BLaER1 treated with 17β-estradiol and CSF1 and Interleukin-3, amounts not matched to agents 10 nM and 100 nM (cell line): ENCODE measurements around the gene PTX4.

ENCODE experiments used
- H3K27ac ChIP-seq, 11 experiments: shearing (Covaris generic); formaldehyde crosslinking; 2 replicates each; pipeline ENCODE4 v1.8.1; 2022
- H3K27me3 ChIP-seq, 11 experiments: shearing (Covaris generic); formaldehyde crosslinking; 2 replicates each; pipeline ENCODE4 v1.8.1; 2022
- H3K36me3 ChIP-seq, 11 experiments: shearing (Covaris generic); formaldehyde crosslinking; 2 replicates each; pipeline ENCODE4 v1.8.1; 2022
- H3K4me1 ChIP-seq, 10 experiments: shearing (Covaris generic); formaldehyde crosslinking; 2 replicates each; pipeline ENCODE4 v1.8.1; 2022
- H3K4me2 ChIP-seq, 11 experiments: shearing (Covaris generic); formaldehyde crosslinking; 2 replicates each; pipeline ENCODE4 v1.8.1; 2022
- H3K4me3 ChIP-seq, 10 experiments: shearing (Covaris generic); formaldehyde crosslinking; 2 replicates each; pipeline ENCODE4 v1.8.1; 2022
- H3K9ac ChIP-seq, 11 experiments: shearing (Covaris generic); formaldehyde crosslinking; 2 replicates each; pipeline ENCODE4 v1.8.1; 2022
- H3K9me3 ChIP-seq, 11 experiments: shearing (Covaris generic); formaldehyde crosslinking; replicated peaks in 1 of 11; 2 replicates each; pipeline ENCODE4 v1.8.1; 2022
- H4K20me1 ChIP-seq, 11 experiments: shearing (Covaris generic); formaldehyde crosslinking; 2 replicates each; pipeline ENCODE4 v1.8.1; 2022
- Cebpa-rat ChIP-seq, 11 experiments: shearing (Covaris generic); IDR thresholded peaks; 2 replicates each; pipeline ENCODE4 v1.8.1; 2022

Gene PTX4

DNA sequence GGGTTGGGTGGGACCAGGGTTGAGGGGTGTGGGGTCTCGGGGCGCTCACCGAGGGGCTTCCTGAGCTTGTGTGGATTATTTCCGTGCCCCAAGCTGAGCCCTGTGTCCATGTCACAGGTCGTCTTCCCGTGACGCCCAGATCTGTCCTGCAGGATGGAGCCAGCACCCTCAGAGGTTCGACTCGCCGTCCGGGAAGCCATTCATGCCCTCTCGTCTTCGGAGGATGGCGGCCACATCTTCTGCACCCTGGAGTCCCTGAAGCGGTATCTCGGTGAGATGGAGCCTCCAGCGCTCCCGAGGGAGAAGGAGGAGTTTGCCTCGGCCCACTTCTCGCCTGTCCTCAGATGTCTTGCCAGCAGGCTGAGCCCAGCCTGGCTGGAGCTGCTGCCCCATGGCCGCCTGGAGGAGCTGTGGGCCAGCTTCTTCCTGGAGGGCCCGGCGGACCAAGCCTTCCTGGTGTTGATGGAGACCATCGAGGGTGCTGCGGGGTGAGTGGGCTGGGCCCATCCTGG lies 5.4 kb upstream of the PTX4 start:
- Histone ChIP-seq H3K4me3 (peak overlapping the region; percentile 73 to 97 (median 90)), H3K4me1 (peaks cover 19 to 33% (median 30%) of the 10 kb centered on the region in 10 experiments), H3K9ac (peak overlapping the region; percentile 90 to 98 (median 97)), H4K20me1 (peaks cover 0 to 56% (median 44%) of the 10 kb centered on the region in 11 experiments; a peak in 17 of 22 replicates), H3K9me3 (no peaks in the 10 kb centered on the region), H3K27ac (peak overlapping the region in 9 of 11 experiments; percentile 87 to 97 (median 95); a peak in 18 of 22 replicates), H3K27me3 (no peaks in the 10 kb centered on the region), H3K4me2 (peak overlapping the region; percentile 82 to 100 (median 95)), H3K36me3 (peaks cover 44 to 50% (median 48%) of the 10 kb centered on the region in 11 experiments)
- TF ChIP-seq Cebpa-rat (IDR thresholded peaks at IDR 0.05), result no peak

- Histone ChIP-seq H4K20me1 (peaks cover 0 to 51% (median 40%) of the 10 kb centered on the region in 11 experiments; a peak in 17 of 22 replicates), H3K4me3 (peak overlapping the region; percentile 73 to 97 (median 90)), H3K36me3 (peaks cover 39 to 46% (median 44%) of the 10 kb centered on the region in 11 experiments; a peak in 21 of 22 replicates), H3K9ac (peak overlapping the region; percentile 90 to 98 (median 97)), H3K9me3 (no peaks in the 10 kb centered on the region), H3K4me2 (peak overlapping the region; percentile 82 to 100 (median 95)), H3K4me1 (peaks cover 19 to 34% (median 30%) of the 10 kb centered on the region in 10 experiments), H3K27me3 (no peaks in the 10 kb centered on the region), H3K27ac (peak overlapping the region; percentile 87 to 97 (median 95); a peak in 21 of 22 replicates)
- TF ChIP-seq Cebpa-rat (IDR thresholded peaks at IDR 0.05), result no peak
Observed at GRCh38 chr16:1493746-1494094, 5.0 kb upstream of the PTX4 start.

GRCh38 chr16:1492923-1493745 lies 4.4 kb upstream of the PTX4 start, which contains the start of gene TELO2:
Gene TELO2, plus strand, starts transcription at chr16:1493360. Its CDS starts 922 bp downstream, at chr16:1494282.
- Histone ChIP-seq H3K4me1 (peaks cover 19 to 34% (median 30%) of the 10 kb centered on the region in 10 experiments), H4K20me1 (peaks cover 0 to 46% (median 40%) of the 10 kb centered on the region in 11 experiments; a peak in 17 of 22 replicates)

GRCh38 chr16:1492082-1492922 lies 3.6 kb upstream of the PTX4 start:
- TF ChIP-seq Cebpa-rat (IDR thresholded peaks at IDR 0.05), result no peak
- H3K27ac ChIP-seq, result peak overlapping the region; percentile 87 to 97 (median 95)
- H3K27me3 ChIP-seq, result no peaks in the 10 kb centered on the region
- peaks cover 19 to 34% (median 30%) of the 10 kb centered on the region in 10 experiments for H3K4me1 ChIP-seq
- peak overlapping the region; percentile 73 to 97 (median 90); a peak in 19 of 20 replicates for H3K4me3 ChIP-seq
- peaks cover 0 to 37% (median 33%) of the 10 kb centered on the region in 11 experiments; a peak in 17 of 22 replicates for H4K20me1 ChIP-seq
- peak overlapping the region; percentile 90 to 98 (median 97) for H3K9ac ChIP-seq
- no peaks in the 10 kb centered on the region for H3K9me3 ChIP-seq
- H3K36me3 ChIP-seq, result peaks cover 26 to 32% (median 29%) of the 10 kb centered on the region in 11 experiments; a peak in 21 of 22 replicates
- H3K4me2 ChIP-seq, result peak overlapping the region; percentile 68 to 95 (median 82)

More at GRCh38 chr16:1492923-1493745, 4.4 kb upstream of the PTX4 start, which contains the start of gene TELO2:
- peaks cover 34 to 40% (median 38%) of the 10 kb centered on the region in 11 experiments; a peak in 21 of 22 replicates for H3K36me3 ChIP-seq
- peak within 1 kb of the TSS; percentile 90 to 98 (median 97) for H3K9ac ChIP-seq
- no peaks in the 10 kb centered on the region for H3K27me3 ChIP-seq
- H3K4me3 ChIP-seq, result peak within 1 kb of the TSS; percentile 73 to 97 (median 90)
- peak within 1 kb of the TSS; percentile 82 to 100 (median 95) for H3K4me2 ChIP-seq
- peak within 1 kb of the TSS; percentile 87 to 97 (median 95) for H3K27ac ChIP-seq
- H3K9me3 ChIP-seq, result no peaks in the 10 kb centered on the region
- no peak for TF ChIP-seq Cebpa-rat (IDR thresholded peaks at IDR 0.05)

DNA sequence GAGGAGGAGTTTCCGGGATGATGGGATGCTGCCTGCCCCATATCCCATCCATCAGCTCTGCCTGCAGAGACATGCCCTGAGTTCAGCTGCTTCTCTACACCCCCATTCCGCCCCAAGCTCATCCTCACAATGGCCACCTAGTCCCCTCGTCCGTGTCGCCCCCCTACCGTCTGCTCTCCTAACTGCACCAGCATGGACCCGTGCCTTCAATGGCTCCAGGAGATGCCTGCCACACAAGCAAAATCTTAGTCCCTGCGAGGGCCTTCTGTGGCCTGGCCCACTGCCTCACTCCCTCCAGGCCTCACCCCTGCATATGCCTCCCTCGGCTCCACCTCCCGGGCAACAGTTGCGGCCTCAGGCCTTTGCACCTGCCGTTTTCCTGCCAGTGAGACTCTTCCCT lies 2.6 kb upstream of the PTX4 start:
- Histone ChIP-seq H3K27ac (no peak overlapping the region; a peak in 1 of 22 replicates), H3K9ac (no peak overlapping the region), H3K4me2 (no peak overlapping the region), H3K4me3 (no peak overlapping the region), H3K4me1 (peaks cover 19 to 34% (median 30%) of the 10 kb centered on the region in 10 experiments), H3K27me3 (no peaks in the 10 kb centered on the region), H3K9me3 (no peaks in the 10 kb centered on the region), H4K20me1 (peaks cover 0 to 28% (median 24%) of the 10 kb centered on the region in 11 experiments; a peak in 17 of 22 replicates), H3K36me3 (peaks cover 16 to 22% (median 20%) of the 10 kb centered on the region in 11 experiments; a peak in 21 of 22 replicates)
- no peak for TF ChIP-seq Cebpa-rat (IDR thresholded peaks at IDR 0.05)

DNA sequence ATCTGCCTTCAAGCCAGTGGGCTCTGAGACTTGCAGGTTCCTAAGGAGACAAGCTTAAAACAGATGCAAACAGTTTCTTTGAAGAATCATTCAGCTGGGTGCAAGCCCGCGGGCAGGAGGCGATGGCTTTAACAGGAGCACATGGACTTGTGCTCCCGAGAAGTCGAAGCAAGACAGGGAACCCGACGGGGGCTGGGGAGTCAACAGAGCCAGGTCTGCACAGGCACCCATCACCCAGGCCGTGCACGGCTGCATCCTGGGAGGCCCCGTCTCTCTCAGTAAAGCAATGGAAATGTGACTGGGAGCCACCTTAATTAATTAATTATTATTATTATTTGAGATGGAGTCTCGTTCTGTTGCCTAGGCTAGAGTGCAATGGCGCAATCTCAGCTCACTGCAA lies 333 bp upstream of the PTX4 start:
- Histone ChIP-seq H3K27me3 (no peaks in the 10 kb centered on the region), H4K20me1 (peaks cover 0 to 5% (median 1%) of the 10 kb centered on the region in 11 experiments; a peak in 5 of 22 replicates), H3K9me3 (no peaks in the 10 kb centered on the region), H3K4me2 (no peak overlapping the region), H3K36me3 (no peaks in the 10 kb centered on the region), H3K9ac (0 out of 22 replicates have a peak overlapping the region, but pooled peaks of 1 of the 11 experiments have one; percentile 27), H3K27ac (no peak overlapping the region), H3K4me3 (no peak overlapping the region), H3K4me1 (peaks cover 11 to 23% (median 15%) of the 10 kb centered on the region in 10 experiments)
- TF ChIP-seq Cebpa-rat (IDR thresholded peaks at IDR 0.05), result no peak

DNA sequence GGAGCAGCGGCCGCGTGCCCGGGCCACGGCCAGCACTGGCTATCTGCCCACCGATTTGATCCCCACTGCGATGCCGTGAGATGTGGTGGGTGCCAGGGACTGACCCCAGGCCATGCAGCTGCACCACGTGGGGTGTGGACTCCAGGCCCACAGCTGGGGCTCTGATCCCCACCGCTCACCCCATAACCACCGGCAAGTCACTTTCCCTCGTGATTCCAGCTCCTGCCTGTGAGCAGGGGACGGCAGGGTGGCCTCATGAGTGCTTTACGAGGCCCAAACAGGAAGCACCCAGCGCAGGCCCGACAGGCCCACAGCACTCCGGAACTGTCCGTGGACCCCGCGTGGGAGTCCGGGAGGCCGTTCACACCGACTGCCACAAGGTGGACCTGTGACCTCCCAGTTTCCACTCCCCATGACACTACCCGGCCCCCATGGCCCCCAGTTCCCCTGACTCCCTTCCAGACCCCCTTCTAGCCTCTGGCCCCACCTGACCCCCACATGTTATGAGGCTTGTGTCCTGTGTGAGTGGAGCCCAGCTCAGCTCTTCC lies 616 bp downstream of the PTX4 start:
- Histone ChIP-seq H4K20me1 (no peaks in the 10 kb centered on the region), H3K9me3 (no peaks in the 10 kb centered on the region), H3K27me3 (no peaks in the 10 kb centered on the region), H3K4me3 (no peak overlapping the region), H3K4me2 (no peak overlapping the region), H3K4me1 (peaks cover 9 to 30% (median 21%) of the 10 kb centered on the region in 10 experiments), H3K36me3 (no peaks in the 10 kb centered on the region), H3K9ac (0 out of 22 replicates have a peak overlapping the region, but pooled peaks of 1 of the 11 experiments have one; percentile 33), H3K27ac (no peak overlapping the region)
- no peak for TF ChIP-seq Cebpa-rat (IDR thresholded peaks at IDR 0.05)
